Gastrocnemius medialis (tissue), 4 donors: ENCODE data around the gene PLCH1. TPM values are rescaled to one million over a fixed set of nuclear protein-coding genes. Genes with fewer than 3 reads are reported as not detected.

Source experiments
- ATAC-seq, 2 donors: fragments of 150-250 bp; one replicate each; pipeline ENCODE4 v1.9.1; 2016
- DNase-seq, 2 donors: peaks; one replicate each; pipeline ENCODE4 v3.0.0-alpha.2; 2019
- H3K27ac ChIP-seq, 4 donors: fragments of 200-600 bp; sonication (generic); 1 replicate in 1 of 4; 2 replicates in 3 of 4; pipeline ENCODE4 v1.5.1; 2016 to 2018; ENCODE audit warnings: mild to moderate bottlenecking in 2 of 4, moderate library complexity in 1 of 4
- H3K27me3 ChIP-seq, 3 donors: fragments of 200-600 bp; sonication (generic) in 2 of 3; 1 replicate in 1 of 3; 2 replicates in 2 of 3; pipeline versions ENCODE4 v1.5.1 to v1.6.0; 2016 to 2019; ENCODE audit warnings: mild to moderate bottlenecking in 1 of 3, moderate library complexity in 1 of 3
- H3K36me3 ChIP-seq, 2 donors: fragments of 200-600 bp; sonication (generic) in 1 of 2; one replicate each; pipeline ENCODE4 v1.5.1; 2017 to 2018
- H3K4me1 ChIP-seq, 2 donors: fragments of 200-600 bp; sonication (generic) in 1 of 2; one replicate each; pipeline ENCODE4 v1.5.1; 2016 to 2017; ENCODE audit warnings: mild to moderate bottlenecking in 2 of 2
- H3K4me3 ChIP-seq, 4 donors: fragments of 200-600 bp; sonication (generic) in 3 of 4; 1 replicate in 1 of 4; 2 replicates in 3 of 4; pipeline ENCODE4 v1.5.1; 2016 to 2019; ENCODE audit warnings: mild to moderate bottlenecking in 2 of 4
- H3K9me3 ChIP-seq, 3 donors: fragments of 200-600 bp; sonication (generic) in 2 of 3; 1 replicate in 1 of 3; 2 replicates in 2 of 3; pipeline ENCODE4 v1.5.1; 2016 to 2019
- POLR2A ChIP-seq, 2 donors: fragments of 450-650 bp; IDR thresholded peaks; one replicate each; pipeline ENCODE4 v1.6.1; 2017; ENCODE audit warnings: antibody characterized with exemption in 2 of 2, mild to moderate bottlenecking in 2 of 2, moderate library complexity in 2 of 2
- in situ Hi-C, 4 donors: fragments of 200-750 bp; cut with MboI; loops; one replicate each; pipeline versions ENCODE4 v1.15.0 to v1.8.0; 2017; ENCODE audit warnings: low sequenced_read_pairs in 4 of 4
- intact Hi-C: fragments of 100-400 bp; cut with DNase I; formaldehyde crosslinking; loops from one replicate; pipeline ENCODE4 v1.15.1; 2023; ENCODE audit warnings: low total_unique reads
- total RNA-seq, 4 donors: library from RNA; depleted of rRNA; stranded (reverse); fragments of >200 nt; gene quantifications; one replicate each; pipeline versions ENCODE4 v1.1.0 to v1.2.3, GENCODE V29; 2016
- TF ChIP-seq, protein P1 (sequence below), 5 experiments: fragments of 450-650 bp in 3 of 5; fragments of 200-600 bp in 2 of 5; sonication (generic) in 2 of 5; IDR thresholded peaks in 4 of 5; conservative IDR thresholded peaks in 1 of 5; 1 replicate in 4 of 5; 2 replicates in 1 of 5; pipeline ENCODE4 v1.5.1; 2016 to 2019; ENCODE audit warnings: antibody characterized with exemption in 5 of 5, mild to moderate bottlenecking in 3 of 5, moderate library complexity in 3 of 5

The PLCH1 gene
- total RNA-seq, 4 donors from 2014 or later: 0.07 to 0.33 (median 0.10) TPM; not detected in 1

DNA sequence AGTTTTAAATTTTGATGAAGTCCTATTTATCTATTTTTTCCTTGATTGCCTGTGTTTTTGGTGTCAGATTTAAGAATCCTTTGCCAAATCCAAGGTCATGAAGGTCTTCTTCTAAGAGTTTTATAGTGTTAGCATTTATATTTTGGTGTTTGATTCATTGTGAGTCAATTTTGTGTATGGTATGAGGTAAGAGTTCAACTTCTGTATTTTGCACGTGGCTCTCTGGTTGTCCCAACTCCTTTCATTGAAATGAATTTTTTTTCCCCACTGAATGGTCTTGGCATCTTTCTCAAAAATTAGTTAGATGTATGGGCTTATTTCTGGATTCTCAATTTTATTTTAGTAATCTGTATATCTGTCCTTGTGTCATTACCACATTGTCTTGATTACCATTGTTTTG, 394.3 kb downstream of the PLCH1 start:
- TF ChIP-seq, protein P1, sequence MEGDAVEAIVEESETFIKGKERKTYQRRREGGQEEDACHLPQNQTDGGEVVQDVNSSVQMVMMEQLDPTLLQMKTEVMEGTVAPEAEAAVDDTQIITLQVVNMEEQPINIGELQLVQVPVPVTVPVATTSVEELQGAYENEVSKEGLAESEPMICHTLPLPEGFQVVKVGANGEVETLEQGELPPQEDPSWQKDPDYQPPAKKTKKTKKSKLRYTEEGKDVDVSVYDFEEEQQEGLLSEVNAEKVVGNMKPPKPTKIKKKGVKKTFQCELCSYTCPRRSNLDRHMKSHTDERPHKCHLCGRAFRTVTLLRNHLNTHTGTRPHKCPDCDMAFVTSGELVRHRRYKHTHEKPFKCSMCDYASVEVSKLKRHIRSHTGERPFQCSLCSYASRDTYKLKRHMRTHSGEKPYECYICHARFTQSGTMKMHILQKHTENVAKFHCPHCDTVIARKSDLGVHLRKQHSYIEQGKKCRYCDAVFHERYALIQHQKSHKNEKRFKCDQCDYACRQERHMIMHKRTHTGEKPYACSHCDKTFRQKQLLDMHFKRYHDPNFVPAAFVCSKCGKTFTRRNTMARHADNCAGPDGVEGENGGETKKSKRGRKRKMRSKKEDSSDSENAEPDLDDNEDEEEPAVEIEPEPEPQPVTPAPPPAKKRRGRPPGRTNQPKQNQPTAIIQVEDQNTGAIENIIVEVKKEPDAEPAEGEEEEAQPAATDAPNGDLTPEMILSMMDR (IDR thresholded peaks at IDR 0.05 in 4 of 5, conservative IDR thresholded peaks at IDR 0.05 in 1 of 5): no peak
- TF ChIP-seq POLR2A (IDR thresholded peaks at IDR 0.05): no peak
- Histone ChIP-seq H3K9me3 (no peaks in the 10 kb centered on the region), H3K36me3 (no peaks in the 10 kb centered on the region), H3K27me3 (no peaks in the 10 kb centered on the region), H3K4me3 (no peak overlapping the region), H3K27ac (no peak overlapping the region), H3K4me1 (no peaks in the 10 kb centered on the region)
- ATAC-seq: no peak
- DNase-seq: no peak
- intact Hi-C loops: no loop called here
- in situ Hi-C loops: loop anchor here in 3 of 4 donors (10.0 to 25.0 kb wide), 2 partner anchors 337 to 354 kb away; no protein-coding TSS in a partner anchor

- ATAC-seq: no peak
- TF ChIP-seq, protein P1 (IDR thresholded peaks at IDR 0.05 in 4 of 5, conservative IDR thresholded peaks at IDR 0.05 in 1 of 5): no peak
- no peak for TF ChIP-seq POLR2A (IDR thresholded peaks at IDR 0.05)
- Histone ChIP-seq H3K9me3 (no peaks in the 10 kb centered on the region), H3K36me3 (no peaks in the 10 kb centered on the region), H3K27ac (no peak overlapping the region), H3K27me3 (no peaks in the 10 kb centered on the region), H3K4me1 (no peaks in the 10 kb centered on the region), H3K4me3 (no peak overlapping the region)
- in situ Hi-C loops (loop anchor here in 3 of 4 donors (25.0 kb wide), 2 partner anchors 386 to 1011 kb away; no protein-coding TSS in a partner anchor), intact Hi-C loops (no loop called here)
- DNase-seq: no peak
Measured at GRCh38 chr3:155347901-155348300, 397.0 kb downstream of the PLCH1 start.

DNA sequence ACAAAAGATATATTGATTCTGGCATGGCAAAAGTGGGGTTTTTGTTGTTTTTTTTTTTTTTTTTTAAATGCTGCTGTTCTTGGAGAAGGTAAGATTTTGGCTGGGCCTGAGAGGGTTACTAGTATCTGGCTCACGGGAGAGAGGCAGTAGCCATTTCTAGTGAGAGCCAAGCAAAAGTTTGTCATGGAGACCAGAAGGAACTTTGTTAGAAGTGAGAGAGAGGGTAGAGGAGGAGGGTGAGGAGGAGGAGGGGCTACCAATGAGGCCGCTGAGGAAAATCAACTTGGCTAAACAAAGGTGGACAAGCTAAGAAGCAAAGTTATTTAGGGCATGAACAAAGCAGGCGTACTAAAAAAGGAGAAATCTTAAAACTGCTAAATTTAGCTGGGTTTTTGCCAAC, 402.5 kb downstream of the PLCH1 start:
- DNase-seq: no peak

DNA sequence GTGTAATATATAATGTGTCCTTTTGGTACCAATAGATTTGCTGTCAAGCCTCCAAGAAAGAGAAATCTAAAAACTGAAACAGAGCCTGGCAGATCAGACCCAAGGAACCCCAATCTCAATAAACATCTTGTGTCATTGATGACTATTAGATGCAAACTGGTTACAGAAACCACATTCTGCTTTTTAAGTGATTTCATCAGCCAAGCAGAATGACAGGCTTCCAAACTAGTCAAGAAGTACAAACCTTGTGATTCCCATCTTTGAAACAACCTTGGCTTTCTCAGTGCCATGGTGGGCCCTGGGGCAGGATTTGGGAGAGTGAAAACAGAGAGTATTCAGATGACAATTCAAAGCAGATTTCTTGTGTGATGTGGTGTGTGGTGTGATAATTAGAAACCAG, 405.8 kb downstream of the PLCH1 start:
- H3K9me3 ChIP-seq: no peaks in the 10 kb centered on the region
- no peak overlapping the region for H3K4me3 ChIP-seq
- no peak overlapping the region for H3K27ac ChIP-seq
- no peaks in the 10 kb centered on the region for H3K36me3 ChIP-seq
- intact Hi-C loops (no loop called here), in situ Hi-C loops (loop anchor here in 3 of 4 donors (25.0 kb wide), 2 partner anchors 377 to 1002 kb away; no protein-coding TSS in a partner anchor)
- TF ChIP-seq, protein P1 (IDR thresholded peaks at IDR 0.05 in 4 of 5, conservative IDR thresholded peaks at IDR 0.05 in 1 of 5): no peak
- TF ChIP-seq POLR2A (IDR thresholded peaks at IDR 0.05): no peak
- ATAC-seq: no peak
- H3K4me1 ChIP-seq: no peaks in the 10 kb centered on the region
- DNase-seq: no peak
- H3K27me3 ChIP-seq: no peaks in the 10 kb centered on the region

More for the DNA sequence above, 402.5 kb downstream of the PLCH1 start:
- Histone ChIP-seq H3K27ac (no peak overlapping the region), H3K4me1 (no peaks in the 10 kb centered on the region), H3K27me3 (no peaks in the 10 kb centered on the region), H3K9me3 (no peaks in the 10 kb centered on the region), H3K36me3 (no peaks in the 10 kb centered on the region), H3K4me3 (no peak overlapping the region)
- TF ChIP-seq, protein P1 (IDR thresholded peaks at IDR 0.05 in 4 of 5, conservative IDR thresholded peaks at IDR 0.05 in 1 of 5): no peak
- TF ChIP-seq POLR2A (IDR thresholded peaks at IDR 0.05): no peak
- intact Hi-C loops (no loop called here), in situ Hi-C loops (loop anchor here in 3 of 4 donors (25.0 kb wide), 2 partner anchors 380 to 1005 kb away; no protein-coding TSS in a partner anchor)
- ATAC-seq: no peak
